HG02678 (cell line): ENCODE data around the gene LIMK2.
"Not testable (repeated sequence)": the region's sequence is repeated elsewhere in the genome, so short reads cannot be mapped to it uniquely, and the experiment has no call there.

Experiments used
- ATAC-seq: cut with Tn5 transposase; IDR thresholded peaks from one replicate; pipeline ENCODE4 v1.9.1; 2021; ENCODE audit warnings: mild to moderate bottlenecking, moderate library complexity; ENCODE audit not compliant: unreplicated experiment

The LIMK2 gene

GRCh38 chr22:31241936-31242335 is 29.8 kb downstream of the LIMK2 start:
- no peak for ATAC-seq

- ATAC-seq: no peak
Measured at GRCh38 chr22:31243339-31244045, 31.4 kb downstream of the LIMK2 start.

- no peak for ATAC-seq
Measured at GRCh38 chr22:31244046-31244942, 32.2 kb downstream of the LIMK2 start.

- ATAC-seq: no peak
Measured at GRCh38 chr22:31244943-31245451, 32.9 kb downstream of the LIMK2 start.

GRCh38 chr22:31245998-31246397 is 33.9 kb downstream of the LIMK2 start:
- ATAC-seq: not testable (repeated sequence)

GRCh38 chr22:31246687-31247086 is 34.6 kb downstream of the LIMK2 start:
- ATAC-seq: no peak

GRCh38 chr22:31247726-31248125 is 35.6 kb downstream of the LIMK2 start:
- no peak for ATAC-seq

- no peak for ATAC-seq
Measured at GRCh38 chr22:31248138-31248745, 36.1 kb downstream of the LIMK2 start.

GRCh38 chr22:31248965-31249958 is 37.2 kb downstream of the LIMK2 start:
- ATAC-seq: no peak

- no peak for ATAC-seq
Measured at GRCh38 chr22:31250740-31251600, 38.9 kb downstream of the LIMK2 start.

GRCh38 chr22:31253949-31254348 is 41.9 kb downstream of the LIMK2 start:
- ATAC-seq: no peak

GRCh38 chr22:31259798-31260473 is 47.8 kb downstream of the LIMK2 start:
- no peak for ATAC-seq

- ATAC-seq: no peak
Measured at GRCh38 chr22:31260474-31260856, 48.4 kb downstream of the LIMK2 start.

GRCh38 chr22:31262312-31263133 is 50.4 kb downstream of the LIMK2 start:
- ATAC-seq: no peak

- ATAC-seq: no peak
Measured at GRCh38 chr22:31263896-31264640, 52.0 kb downstream of the LIMK2 start.

- no peak for ATAC-seq
Measured at GRCh38 chr22:31268281-31268680, 56.2 kb downstream of the LIMK2 start.

- no peak for ATAC-seq
Measured at GRCh38 chr22:31269892-31270579, 57.9 kb downstream of the LIMK2 start.
